IMR-90 (cell line): ENCODE results near the gene PMPCA. TPM values are rescaled to one million over a fixed set of nuclear protein-coding genes. Genes with fewer than 3 reads are reported as not detected.

Experiments
- ATAC-seq: fragments of 200-7000 bp; cut with Tn5 transposase; 2 replicates; pipeline ENCODE4 v1.9.1; 2020; ENCODE audit warnings: low read depth, mild to moderate bottlenecking, moderate library complexity
- BruUV-seq: library from RNA; stranded (reverse); fragments of 400-500 nt; replicated peaks from 2 replicates; lab custom pipeline; 2021; lab: Mats Ljungman, UMichigan
- CTCF ChIA-PET: fragments of 300-600 bp; formaldehyde crosslinking; extraction: SDS; loops from one replicate; lab custom pipeline; 2021; ENCODE audit warnings: antibody characterized with exemption; lab: Yijun Ruan, JAX
- POLR2A ChIA-PET: fragments of 300-600 bp; sonication (Branson Sonifier 250); formaldehyde crosslinking; loops from one replicate; lab custom pipeline; 2022; ENCODE audit warnings: antibody characterized with exemption; ENCODE audit not compliant: unreplicated experiment; lab: Charles Lee
- DNase-seq: peaks from one replicate; pipeline ENCODE4 v3.0.0; 2013
- H2AFZ ChIP-seq: replicated peaks from 2 replicates; pipeline ENCODE3; 2013; ENCODE audit warnings: low read length, mild to moderate bottlenecking; ENCODE audit not compliant: poor library complexity
- H2AK5ac ChIP-seq: 2 replicates; pipeline ENCODE4 v1.6.1; 2013; ENCODE audit warnings: low read depth, low read length, inconsistent platforms
- H2AK9ac ChIP-seq: replicated peaks from 2 replicates; pipeline ENCODE3; 2013; ENCODE audit warnings: mild to moderate bottlenecking, low read depth, low read length, moderate library complexity; ENCODE audit not compliant: poor library complexity
- H2BK120ac ChIP-seq: 2 replicates; pipeline ENCODE4 v1.6.1; 2013; ENCODE audit warnings: low read depth, low read length, inconsistent platforms
- H2BK15ac ChIP-seq: 3 replicates; pipeline ENCODE4 v1.6.1; 2013; ENCODE audit warnings: low read depth, low read length, inconsistent platforms
- H2BK20ac ChIP-seq: 2 replicates; pipeline ENCODE4 v1.6.1; 2013; ENCODE audit warnings: low read depth, mild to moderate bottlenecking, inconsistent platforms, low read length, moderate library complexity
- H2BK5ac ChIP-seq: 2 replicates; pipeline ENCODE4 v1.6.1; 2013; ENCODE audit warnings: mild to moderate bottlenecking, low read depth, low read length, inconsistent platforms; ENCODE audit not compliant: poor library complexity, severe bottlenecking
- H3K14ac ChIP-seq: replicated peaks from 2 replicates; pipeline ENCODE4 v1.6.1; 2013; ENCODE audit warnings: low read depth, low read length, inconsistent platforms
- H3K18ac ChIP-seq: 2 replicates; pipeline ENCODE4 v1.6.1; 2013; ENCODE audit warnings: low read depth, low read length, control low read depth
- H3K23ac ChIP-seq: 2 replicates; pipeline ENCODE4 v1.6.1; 2013; ENCODE audit warnings: low read depth, low read length, inconsistent platforms
- H3K27ac ChIP-seq: 2 replicates; pipeline ENCODE4 v1.5.1; 2013; ENCODE audit warnings: mild to moderate bottlenecking, control low read depth, low read length; ENCODE audit not compliant: insufficient read depth
- H3K27me3 ChIP-seq: 2 replicates; pipeline ENCODE4 v1.6.1; 2013; ENCODE audit warnings: low read length; ENCODE audit not compliant: control insufficient read depth, insufficient read depth
- H3K36me3 ChIP-seq: 2 replicates; pipeline ENCODE4 v1.6.1; 2013; ENCODE audit warnings: low read length, mixed read lengths; ENCODE audit not compliant: control insufficient read depth, insufficient read depth
- H3K4ac ChIP-seq: 2 replicates; pipeline ENCODE4 v1.6.1; 2013; ENCODE audit warnings: low read depth, low read length, inconsistent platforms
- H3K4me1 ChIP-seq: 2 replicates; pipeline ENCODE4 v1.6.1; 2013; ENCODE audit warnings: low read length, mixed read lengths; ENCODE audit not compliant: control insufficient read depth, insufficient read depth
- H3K4me2 ChIP-seq: 2 replicates; pipeline ENCODE4 v1.6.1; 2013; ENCODE audit warnings: low read depth, mild to moderate bottlenecking, control low read depth, low read length, moderate library complexity
- H3K4me3 ChIP-seq: 2 replicates; pipeline ENCODE4 v1.5.1; 2013; ENCODE audit warnings: low read depth, mild to moderate bottlenecking, control low read depth, low read length, moderate library complexity; ENCODE audit not compliant: insufficient read depth
- H3K56ac ChIP-seq: 2 replicates; pipeline ENCODE4 v1.6.1; 2013; ENCODE audit warnings: low read length, inconsistent platforms; ENCODE audit not compliant: insufficient read depth; ENCODE audit errors: extremely low read depth
- H3K79me1 ChIP-seq, 2 experiments: 2 replicates each; pipeline ENCODE4 v1.6.1; 2013; ENCODE audit warnings: low read length in 2 of 2, inconsistent platforms in 1 of 2, low read depth in 1 of 2
- H3K9ac ChIP-seq: 2 replicates; pipeline ENCODE4 v1.6.1; 2013; ENCODE audit warnings: low read depth, low read length, control low read depth
- H3K9me1 ChIP-seq: 2 replicates; pipeline ENCODE4 v1.6.1; 2013; ENCODE audit warnings: low read length, inconsistent platforms; ENCODE audit not compliant: insufficient read depth
- H3K9me3 ChIP-seq: 2 replicates; pipeline ENCODE4 v1.6.1; 2013; ENCODE audit warnings: low read length; ENCODE audit not compliant: control insufficient read depth, insufficient read depth
- H4K20me1 ChIP-seq: 2 replicates; pipeline ENCODE4 v1.6.1; 2013; ENCODE audit warnings: low read length, inconsistent platforms; ENCODE audit not compliant: insufficient read depth
- H4K5ac ChIP-seq: 2 replicates; pipeline ENCODE4 v1.6.1; 2013; ENCODE audit warnings: mild to moderate bottlenecking, low read depth, low read length, control low read depth
- H4K8ac ChIP-seq, 2 experiments: 2 replicates each; pipeline ENCODE4 v1.6.1; 2013; ENCODE audit warnings: low read depth in 2 of 2, low read length in 2 of 2, control low read depth in 1 of 2, inconsistent platforms in 1 of 2
- H4K91ac ChIP-seq: 2 replicates; pipeline ENCODE4 v1.6.1; 2013; ENCODE audit warnings: low read depth, low read length, inconsistent platforms; ENCODE audit not compliant: insufficient read depth
- CEBPB ChIP-seq: IDR thresholded peaks from 2 replicates; pipeline ENCODE4 v1.6.1; 2012; ENCODE audit warnings: low read depth, low read length, improper control_type of control experiment
- CHD1 ChIP-seq: IDR thresholded peaks from 2 replicates; pipeline ENCODE4 v1.6.1; 2012; ENCODE audit warnings: low read depth, low read length, improper control_type of control experiment
- MAFK ChIP-seq: IDR thresholded peaks from 2 replicates; pipeline ENCODE4 v1.6.1; 2012; ENCODE audit warnings: low read depth, low read length, improper control_type of control experiment
- MAZ ChIP-seq: IDR thresholded peaks from 2 replicates; pipeline ENCODE4 v1.6.1; 2012; ENCODE audit warnings: low read depth, mild to moderate bottlenecking, low read length, improper control_type of control experiment, moderate library complexity, borderline replicate concordance
- MXI1 ChIP-seq: IDR thresholded peaks from 2 replicates; pipeline ENCODE4 v1.6.1; 2012; ENCODE audit warnings: low read depth, mild to moderate bottlenecking, low read length, moderate library complexity, borderline replicate concordance
- NFE2L2 ChIP-seq: fragments of 150-350 bp; IDR thresholded peaks from 2 replicates; pipeline ENCODE4 v1.6.1; 2016; ENCODE audit warnings: low read depth, mild to moderate bottlenecking, low read length
- POLR2A ChIP-seq: IDR thresholded peaks from 2 replicates; pipeline ENCODE4 v1.6.1; 2012; ENCODE audit warnings: mild to moderate bottlenecking, low read depth, low read length
- RAD21 ChIP-seq: IDR thresholded peaks from 2 replicates; pipeline ENCODE4 v1.6.1; 2012; ENCODE audit warnings: low read length, improper control_type of control experiment
- RCOR1 ChIP-seq: IDR thresholded peaks from 2 replicates; pipeline ENCODE4 v1.6.1; 2012; ENCODE audit warnings: mild to moderate bottlenecking, low read length, improper control_type of control experiment; ENCODE audit not compliant: insufficient replicate concordance
- RFX5 ChIP-seq: IDR thresholded peaks from 2 replicates; pipeline ENCODE4 v1.8.0; 2012; ENCODE audit warnings: low read depth, mild to moderate bottlenecking, low read length, moderate library complexity
- SMC3 ChIP-seq: fragments of 150-350 bp; IDR thresholded peaks from 2 replicates; pipeline ENCODE4 v1.6.1; 2016; ENCODE audit warnings: low read depth, mild to moderate bottlenecking, antibody characterized with exemption, low read length, moderate library complexity
- WGBS, 2 experiments: methylation state at CpG; one replicate each; pipeline versions ENCODE4 v1.1.5 to v1.1.7; 2013; ENCODE audit warnings: missing lambda C conversion rate in 2 of 2; ENCODE audit not compliant: insufficient read length in 1 of 2; ENCODE audit errors: extremely low coverage in 2 of 2; 5-methylcytosine and 5-hydroxymethylcytosine counted together
- dilution Hi-C: fragments of 300-500 bp; cut with HindIII; formaldehyde crosslinking; loops from one replicate; pipeline ENCODE4 v1.14.3; 2018; ENCODE audit warnings: low sequenced_read_pairs; ENCODE audit not compliant: unreplicated experiment
- in situ Hi-C: fragments of 300-500 bp; cut with MboI; formaldehyde crosslinking; loops from 3 replicates; pipeline ENCODE4 v1.14.3; 2019; ENCODE audit warnings: low sequenced_read_pairs, inconsistent platforms, mixed read lengths
- intact Hi-C: fragments of 100-400 bp; cut with micrococcal nuclease; formaldehyde crosslinking; loops from 2 replicates; pipeline ENCODE4 v1.10.0; 2022
- polyA plus RNA-seq, 3 experiments: library from polyadenylated mRNA; depleted of rRNA; stranded (reverse); fragments of >200 nt; gene quantifications; 2 replicates each; pipeline ENCODE4 v1.2.3, GENCODE V29; 2012; ENCODE audit warnings: low replicate concordance in 1 of 3
- total RNA-seq: library from RNA; depleted of rRNA; stranded (reverse); fragments of >200 nt; gene quantifications from 2 replicates; pipeline ENCODE4 v1.2.3, GENCODE V29; 2012
- TF ChIP-seq, protein P1 (sequence below): fragments of 150-350 bp; IDR thresholded peaks from 2 replicates; pipeline ENCODE4 v1.6.1; 2016; ENCODE audit warnings: low read depth, mild to moderate bottlenecking, low read length, moderate library complexity, borderline replicate concordance

Gene PMPCA
- total and polyA plus RNA-seq, 2 of the 4 experiments (the other 2 are of a cell fraction) = 62.6 to 95.8 TPM

DNA sequence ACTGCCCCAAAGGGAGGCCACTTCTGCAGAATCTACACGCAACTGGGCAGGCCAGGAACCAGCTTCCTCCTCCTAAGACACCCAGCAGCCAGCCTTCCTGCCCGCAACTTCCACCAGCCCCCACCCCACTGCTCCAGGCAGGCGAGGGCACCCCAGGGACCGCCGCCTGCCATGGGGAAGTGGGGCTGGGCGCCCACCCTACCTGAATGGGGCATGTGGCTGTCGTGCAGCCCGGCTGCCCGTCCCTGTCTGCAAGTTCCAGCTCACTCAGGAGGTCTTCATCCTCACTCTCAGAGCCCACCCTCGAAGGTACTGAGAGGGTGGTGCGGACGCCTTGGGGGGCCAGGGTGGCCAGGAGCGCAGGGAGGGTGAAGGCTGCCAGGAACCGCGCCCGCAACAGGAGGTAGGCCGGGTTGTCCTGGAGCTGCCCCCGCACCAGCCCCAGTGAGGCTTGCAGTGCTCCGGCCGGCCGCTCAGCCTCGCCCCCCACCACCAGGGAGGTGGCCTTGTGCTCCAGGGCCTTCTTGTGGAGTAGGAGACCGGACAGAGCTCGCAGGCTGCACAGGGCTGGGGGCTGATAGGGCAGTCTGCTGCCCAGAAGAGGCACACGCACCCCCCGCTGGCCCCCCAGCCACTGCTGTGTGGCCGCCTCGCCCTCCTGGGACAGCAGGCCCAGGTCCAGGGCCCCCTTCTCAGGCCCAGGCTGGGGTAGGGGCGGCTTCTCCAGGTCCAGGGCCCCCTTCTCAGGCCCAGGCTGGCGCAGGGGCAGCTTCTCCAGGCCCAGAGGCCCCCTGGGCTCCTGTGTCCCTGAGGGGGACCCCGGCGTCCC lies 32.9 kb upstream of the PMPCA start:
- H3K56ac ChIP-seq = no peak overlapping the region
- H3K4ac ChIP-seq = no peak overlapping the region
- no peak overlapping the region for H3K4me3 ChIP-seq
- no peak overlapping the region for H2BK5ac ChIP-seq
- no peak overlapping the region for H4K5ac ChIP-seq
- H2BK120ac ChIP-seq = no peak overlapping the region
- H3K18ac ChIP-seq = no peak overlapping the region
- DNase-seq (no peak), ATAC-seq (no peak)
- H2AK9ac ChIP-seq = no peak overlapping the region
- in situ Hi-C loops (no loop called here), intact Hi-C loops (no loop called here), dilution Hi-C loops (no loop called here)
- no peaks in the 10 kb centered on the region for H3K27me3 ChIP-seq
- no peak overlapping the region for H4K91ac ChIP-seq
- no peaks in the 10 kb centered on the region for H3K9me1 ChIP-seq
- H3K79me1 ChIP-seq = no peaks in the 10 kb centered on the region
- H3K23ac ChIP-seq = no peak overlapping the region
- no peak overlapping the region for H2BK20ac ChIP-seq
- ChIA-PET CTCF (no interaction called here), POLR2A (no interaction called here)
- no peak overlapping the region for H2AK5ac ChIP-seq
- no TSS peak for BruUV-seq
- TF ChIP-seq SMC3 = no peak
- TF ChIP-seq RFX5 = no peak
- TF ChIP-seq MAFK = no peak
- no peak for TF ChIP-seq RCOR1
- TF ChIP-seq MAZ = no peak
- no peak for TF ChIP-seq CHD1
- no peak for TF ChIP-seq MXI1
- TF ChIP-seq, protein P1, sequence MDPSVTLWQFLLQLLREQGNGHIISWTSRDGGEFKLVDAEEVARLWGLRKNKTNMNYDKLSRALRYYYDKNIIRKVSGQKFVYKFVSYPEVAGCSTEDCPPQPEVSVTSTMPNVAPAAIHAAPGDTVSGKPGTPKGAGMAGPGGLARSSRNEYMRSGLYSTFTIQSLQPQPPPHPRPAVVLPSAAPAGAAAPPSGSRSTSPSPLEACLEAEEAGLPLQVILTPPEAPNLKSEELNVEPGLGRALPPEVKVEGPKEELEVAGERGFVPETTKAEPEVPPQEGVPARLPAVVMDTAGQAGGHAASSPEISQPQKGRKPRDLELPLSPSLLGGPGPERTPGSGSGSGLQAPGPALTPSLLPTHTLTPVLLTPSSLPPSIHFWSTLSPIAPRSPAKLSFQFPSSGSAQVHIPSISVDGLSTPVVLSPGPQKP = no peak
- TF ChIP-seq RAD21 = no peak
- no peak for TF ChIP-seq NFE2L2
- TF ChIP-seq POLR2A = no peak
- no peak for TF ChIP-seq CEBPB
- H4K20me1 ChIP-seq = no peaks in the 10 kb centered on the region
- H3K9ac ChIP-seq = no peak overlapping the region
- H3K4me2 ChIP-seq = no peak overlapping the region
- no peak overlapping the region for H3K14ac ChIP-seq
- no peak overlapping the region for H2AFZ ChIP-seq
- 96% methylated on average over 19 of the region's 32 CpGs; no CpG with 5 or more reads in 1 of the 2 experiments for WGBS, 2 experiments
- no peak overlapping the region for H3K27ac ChIP-seq
- H2BK15ac ChIP-seq = no peak overlapping the region
- no peaks in the 10 kb centered on the region for H3K9me3 ChIP-seq
- H3K4me1 ChIP-seq = peaks cover 8% of the 10 kb centered on the region
- peaks cover 31% of the 10 kb centered on the region for H3K36me3 ChIP-seq
- no peak overlapping the region for H4K8ac ChIP-seq
